ENCODE data around the gene ZBTB7C.

DNA sequence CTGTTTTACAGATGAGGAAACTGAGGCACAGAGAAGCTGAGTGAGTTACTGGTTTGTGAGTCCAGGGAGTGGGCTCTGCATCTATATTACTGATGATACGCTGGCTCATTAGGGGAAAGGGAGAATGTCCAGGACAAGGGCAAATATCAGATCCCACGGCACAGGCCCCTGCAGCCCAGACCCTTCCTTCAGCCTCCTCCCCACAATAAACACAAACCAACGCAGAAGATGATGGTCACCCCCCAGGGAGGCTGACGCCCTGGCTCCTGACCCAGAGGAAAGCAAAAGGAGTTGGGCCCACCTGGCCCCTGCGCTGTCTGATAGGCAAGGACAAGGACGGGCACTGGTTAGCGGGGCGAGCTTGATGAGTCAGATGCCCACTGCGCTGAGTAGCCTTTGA is 47.7 kb upstream of the ZBTB7C start:
- TF ChIP-seq, protein P1, sequence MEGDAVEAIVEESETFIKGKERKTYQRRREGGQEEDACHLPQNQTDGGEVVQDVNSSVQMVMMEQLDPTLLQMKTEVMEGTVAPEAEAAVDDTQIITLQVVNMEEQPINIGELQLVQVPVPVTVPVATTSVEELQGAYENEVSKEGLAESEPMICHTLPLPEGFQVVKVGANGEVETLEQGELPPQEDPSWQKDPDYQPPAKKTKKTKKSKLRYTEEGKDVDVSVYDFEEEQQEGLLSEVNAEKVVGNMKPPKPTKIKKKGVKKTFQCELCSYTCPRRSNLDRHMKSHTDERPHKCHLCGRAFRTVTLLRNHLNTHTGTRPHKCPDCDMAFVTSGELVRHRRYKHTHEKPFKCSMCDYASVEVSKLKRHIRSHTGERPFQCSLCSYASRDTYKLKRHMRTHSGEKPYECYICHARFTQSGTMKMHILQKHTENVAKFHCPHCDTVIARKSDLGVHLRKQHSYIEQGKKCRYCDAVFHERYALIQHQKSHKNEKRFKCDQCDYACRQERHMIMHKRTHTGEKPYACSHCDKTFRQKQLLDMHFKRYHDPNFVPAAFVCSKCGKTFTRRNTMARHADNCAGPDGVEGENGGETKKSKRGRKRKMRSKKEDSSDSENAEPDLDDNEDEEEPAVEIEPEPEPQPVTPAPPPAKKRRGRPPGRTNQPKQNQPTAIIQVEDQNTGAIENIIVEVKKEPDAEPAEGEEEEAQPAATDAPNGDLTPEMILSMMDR (optimal IDR thresholded peaks at IDR 0.05 in 1 of 3, IDR thresholded peaks at IDR 0.05 in 1 of 3, conservative IDR thresholded peaks at IDR 0.05 in 1 of 3; ENCODE audit: extremely low read depth in 1 of 3, insufficient read depth in 2 of 3, low read length in 3 of 3): no peak
- TF ChIP-seq EZH2 (IDR thresholded peaks at IDR 0.05; ENCODE audit: low read length): no peak
